ENCODE data around the gene CYTH4. TPM values are rescaled to one million over a fixed set of nuclear protein-coding genes. Genes with fewer than 3 reads are reported as not detected.

The CYTH4 gene
- total RNA-seq, 4 donors from 2014 or later: 3.8 to 12.2 (median 5.9) TPM

DNA sequence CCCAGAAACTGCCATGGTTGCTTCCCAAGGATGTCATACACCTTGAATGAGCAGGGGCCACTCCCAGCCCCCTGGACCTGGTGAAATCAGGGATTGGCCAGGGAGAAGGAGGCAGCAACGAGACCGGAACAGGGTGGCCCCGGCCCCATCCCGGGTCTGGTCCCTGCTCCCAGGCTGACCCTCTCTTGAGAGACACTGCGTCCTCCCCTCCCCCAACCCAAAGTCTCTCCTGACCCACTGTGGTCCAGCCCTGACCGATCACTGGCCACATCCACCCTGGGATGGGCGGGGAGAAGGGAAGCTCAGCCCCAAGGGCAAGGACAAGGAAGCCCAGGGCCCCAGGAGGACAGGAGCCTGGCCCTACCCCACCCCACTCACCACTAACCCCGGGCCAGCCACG is 12.4 kb downstream of the CYTH4 start:
- H3K4me1 ChIP-seq: no peaks in the 10 kb centered on the region
- H3K27ac ChIP-seq: no peak overlapping the region
- intact Hi-C loops (cut with DNase I; ENCODE audit: low total_unique reads): no loop called here
- no peaks in the 10 kb centered on the region for H3K9me3 ChIP-seq
- no peak for TF ChIP-seq CTCF (IDR thresholded peaks at IDR 0.05)
- no peak for TF ChIP-seq POLR2A (IDR thresholded peaks at IDR 0.05)
- H3K27me3 ChIP-seq: no peaks in the 10 kb centered on the region
- H3K4me3 ChIP-seq: no peak overlapping the region
- no peaks in the 10 kb centered on the region for H3K36me3 ChIP-seq
- DNase-seq: no peak

DNA sequence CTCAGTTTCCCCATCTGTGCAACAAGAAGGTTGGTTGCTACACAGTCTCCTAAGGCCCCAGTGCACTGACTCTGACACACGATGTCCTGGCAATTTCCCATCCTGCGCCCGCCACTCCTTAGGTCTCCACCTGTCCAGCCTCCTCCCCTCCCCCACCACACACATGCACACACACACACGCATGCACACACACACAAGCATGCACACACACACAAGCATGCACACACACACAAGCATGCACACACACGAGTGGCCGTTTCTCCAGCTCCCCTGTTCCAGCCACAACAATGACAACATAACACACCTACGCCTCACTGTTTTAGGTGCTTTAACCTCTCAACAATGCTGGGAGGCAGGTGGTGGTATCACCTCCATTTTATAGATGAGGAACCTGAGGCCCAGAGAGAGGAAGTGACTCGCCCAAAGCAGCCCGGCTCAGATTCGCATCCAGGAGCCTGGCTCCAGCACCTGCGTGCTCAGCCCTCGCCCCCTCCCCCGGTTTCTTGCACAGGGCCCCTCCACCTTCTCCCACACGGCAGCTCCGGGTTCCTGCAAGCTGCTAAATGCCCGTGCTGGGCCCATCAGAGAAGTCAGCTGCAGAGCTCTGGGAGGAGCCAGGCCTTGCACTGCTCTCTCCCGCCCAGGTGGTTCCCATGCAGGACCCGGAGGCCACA is 13.0 kb downstream of the CYTH4 start:
- DNase-seq: no peak
- H3K36me3 ChIP-seq: no peaks in the 10 kb centered on the region
- H3K4me3 ChIP-seq: no peak overlapping the region
- no peaks in the 10 kb centered on the region for H3K9me3 ChIP-seq
- TF ChIP-seq POLR2A (IDR thresholded peaks at IDR 0.05) (no peak), CTCF (IDR thresholded peaks at IDR 0.05) (no peak)
- H3K27ac ChIP-seq: no peak overlapping the region
- intact Hi-C loops (cut with DNase I; ENCODE audit: low total_unique reads): no loop called here
- H3K4me1 ChIP-seq: no peaks in the 10 kb centered on the region
- no peaks in the 10 kb centered on the region for H3K27me3 ChIP-seq

GRCh38 chr22:37295946-37296345 is 13.6 kb downstream of the CYTH4 start:
- no peak overlapping the region for H3K4me3 ChIP-seq
- no peaks in the 10 kb centered on the region for H3K9me3 ChIP-seq
- no peak overlapping the region for H3K27ac ChIP-seq
- TF ChIP-seq CTCF (IDR thresholded peaks at IDR 0.05) (no peak), POLR2A (IDR thresholded peaks at IDR 0.05) (no peak)
- no peaks in the 10 kb centered on the region for H3K4me1 ChIP-seq
- no peaks in the 10 kb centered on the region for H3K36me3 ChIP-seq
- no peaks in the 10 kb centered on the region for H3K27me3 ChIP-seq
- no peak for DNase-seq
- intact Hi-C loops (cut with DNase I; ENCODE audit: low total_unique reads): no loop called here

GRCh38 chr22:37298748-37299495 is 16.6 kb downstream of the CYTH4 start:
- DNase-seq: no peak
- intact Hi-C loops (cut with DNase I; ENCODE audit: low total_unique reads): no loop called here
- Histone ChIP-seq H3K4me1 (no peaks in the 10 kb centered on the region), H3K27ac (no peak overlapping the region), H3K4me3 (no peak overlapping the region), H3K27me3 (no peaks in the 10 kb centered on the region), H3K9me3 (no peaks in the 10 kb centered on the region), H3K36me3 (no peaks in the 10 kb centered on the region)
- TF ChIP-seq CTCF (IDR thresholded peaks at IDR 0.05) (no peak), POLR2A (IDR thresholded peaks at IDR 0.05) (no peak)

DNA sequence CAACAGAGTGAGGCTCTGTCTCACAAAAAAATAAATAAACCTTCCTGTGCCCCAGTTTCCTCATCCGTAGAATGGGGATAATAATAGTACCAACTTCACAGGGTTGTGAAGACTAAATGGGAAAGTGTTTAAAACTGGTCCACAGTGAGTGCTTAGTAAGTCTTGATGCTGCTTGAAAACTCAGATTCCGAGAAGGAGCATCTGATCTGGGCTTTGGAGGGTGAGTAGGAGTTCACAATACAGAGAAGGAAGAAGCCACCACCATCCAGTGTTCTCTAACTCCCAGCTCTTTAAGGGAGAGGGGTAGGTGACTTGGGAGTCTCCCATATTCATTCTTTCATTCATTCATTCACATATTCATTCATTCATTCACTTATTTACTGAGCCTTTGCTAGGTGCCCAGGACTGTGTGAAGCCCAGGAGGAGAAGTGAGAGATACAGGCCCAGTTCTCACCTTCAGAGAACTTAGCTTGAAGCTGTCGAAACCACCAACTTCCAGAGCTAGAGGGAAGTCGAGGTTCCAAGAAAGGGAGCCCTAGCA is 17.7 kb downstream of the CYTH4 start:
- Histone ChIP-seq H3K4me1 (no peaks in the 10 kb centered on the region), H3K27me3 (no peaks in the 10 kb centered on the region), H3K4me3 (no peak overlapping the region), H3K9me3 (no peaks in the 10 kb centered on the region), H3K27ac (no peak overlapping the region), H3K36me3 (no peaks in the 10 kb centered on the region)
- no peak for TF ChIP-seq CTCF (IDR thresholded peaks at IDR 0.05)
- no peak for TF ChIP-seq POLR2A (IDR thresholded peaks at IDR 0.05)
- DNase-seq: no peak
- intact Hi-C loops (cut with DNase I; ENCODE audit: low total_unique reads): no loop called here

All from uterus (tissue), 4 donors.